ENCODE results near the gene COX4I1.

DNA sequence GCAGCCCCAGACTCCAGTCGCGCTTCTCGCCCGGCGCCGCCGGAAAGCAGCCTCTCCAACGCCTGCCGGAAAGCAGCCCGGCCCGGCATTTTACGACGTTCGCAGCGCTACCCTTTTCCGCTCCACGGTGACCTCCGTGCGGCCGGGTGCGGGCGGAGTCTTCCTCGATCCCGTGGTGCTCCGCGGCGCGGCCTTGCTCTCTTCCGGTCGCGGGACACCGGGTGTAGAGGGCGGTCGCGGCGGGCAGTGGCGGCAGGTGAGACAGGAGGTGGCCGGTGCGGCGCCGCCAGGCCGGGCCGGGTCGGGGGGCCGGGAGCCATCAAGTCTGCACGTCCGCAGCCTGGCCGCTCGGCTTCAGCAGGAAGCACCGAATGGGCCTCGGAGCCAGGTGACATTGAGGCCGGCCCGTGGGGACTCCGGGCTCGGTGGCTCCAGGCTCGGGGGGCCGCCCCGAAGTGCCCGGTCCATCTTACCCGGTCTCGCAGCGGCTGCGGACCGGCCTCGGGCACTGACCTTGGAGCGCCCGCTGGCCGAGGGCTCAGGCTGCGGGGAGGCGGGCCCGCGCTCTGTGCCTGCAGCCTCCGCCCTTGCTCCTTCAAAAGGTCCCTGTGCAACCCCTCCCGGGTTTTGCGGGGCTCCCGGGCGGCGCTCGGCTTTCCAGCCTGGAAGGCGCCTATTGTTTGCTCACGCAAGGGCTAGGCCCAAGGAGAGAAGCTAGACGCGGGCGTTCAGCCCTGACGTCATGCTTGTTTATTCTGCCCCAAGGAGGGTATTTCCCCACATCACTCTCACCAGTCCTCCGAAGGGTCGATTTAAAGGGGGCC lies at the start of gene COX4I1, which contains the start of gene EMC8:
- TF ChIP-seq EZH2 (IDR thresholded peaks at IDR 0.05; ENCODE audit: borderline replicate concordance, low read depth, low read length, poor library complexity, severe bottlenecking), result no peak
- TF ChIP-seq, protein P1, sequence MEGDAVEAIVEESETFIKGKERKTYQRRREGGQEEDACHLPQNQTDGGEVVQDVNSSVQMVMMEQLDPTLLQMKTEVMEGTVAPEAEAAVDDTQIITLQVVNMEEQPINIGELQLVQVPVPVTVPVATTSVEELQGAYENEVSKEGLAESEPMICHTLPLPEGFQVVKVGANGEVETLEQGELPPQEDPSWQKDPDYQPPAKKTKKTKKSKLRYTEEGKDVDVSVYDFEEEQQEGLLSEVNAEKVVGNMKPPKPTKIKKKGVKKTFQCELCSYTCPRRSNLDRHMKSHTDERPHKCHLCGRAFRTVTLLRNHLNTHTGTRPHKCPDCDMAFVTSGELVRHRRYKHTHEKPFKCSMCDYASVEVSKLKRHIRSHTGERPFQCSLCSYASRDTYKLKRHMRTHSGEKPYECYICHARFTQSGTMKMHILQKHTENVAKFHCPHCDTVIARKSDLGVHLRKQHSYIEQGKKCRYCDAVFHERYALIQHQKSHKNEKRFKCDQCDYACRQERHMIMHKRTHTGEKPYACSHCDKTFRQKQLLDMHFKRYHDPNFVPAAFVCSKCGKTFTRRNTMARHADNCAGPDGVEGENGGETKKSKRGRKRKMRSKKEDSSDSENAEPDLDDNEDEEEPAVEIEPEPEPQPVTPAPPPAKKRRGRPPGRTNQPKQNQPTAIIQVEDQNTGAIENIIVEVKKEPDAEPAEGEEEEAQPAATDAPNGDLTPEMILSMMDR (conservative IDR thresholded peaks at IDR 0.05; ENCODE audit: low read depth, low read length), result no peak

Data from A673 (cell line).